HG03342 (cell line): ENCODE measurements around the gene NTRK2.

Source experiments
- ATAC-seq: cut with Tn5 transposase; IDR thresholded peaks from one replicate; pipeline ENCODE4 v1.9.1; 2021; ENCODE audit warnings: mild to moderate bottlenecking, moderate library complexity; ENCODE audit not compliant: unreplicated experiment

NTRK2 gene

DNA sequence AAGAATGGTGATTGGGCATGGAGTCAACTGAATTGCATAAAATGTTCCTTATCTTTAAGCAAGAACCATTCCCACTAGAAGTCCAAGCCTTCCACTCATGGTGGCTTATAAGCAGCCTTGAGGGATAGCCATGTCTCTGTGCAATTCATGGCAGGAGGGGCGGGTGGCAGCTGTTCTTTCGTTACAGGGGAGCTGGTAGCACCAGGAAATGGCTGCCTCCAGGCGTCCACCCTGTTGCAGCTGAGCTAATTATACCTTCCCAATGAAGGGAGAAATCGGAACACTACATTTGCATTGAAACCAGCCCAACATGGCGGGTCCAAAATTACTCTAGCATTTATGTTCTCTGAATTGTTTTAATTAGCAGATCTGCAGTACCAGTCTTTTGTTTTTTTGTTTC lies 289.8 kb downstream of the NTRK2 start:
- no peak for ATAC-seq

DNA sequence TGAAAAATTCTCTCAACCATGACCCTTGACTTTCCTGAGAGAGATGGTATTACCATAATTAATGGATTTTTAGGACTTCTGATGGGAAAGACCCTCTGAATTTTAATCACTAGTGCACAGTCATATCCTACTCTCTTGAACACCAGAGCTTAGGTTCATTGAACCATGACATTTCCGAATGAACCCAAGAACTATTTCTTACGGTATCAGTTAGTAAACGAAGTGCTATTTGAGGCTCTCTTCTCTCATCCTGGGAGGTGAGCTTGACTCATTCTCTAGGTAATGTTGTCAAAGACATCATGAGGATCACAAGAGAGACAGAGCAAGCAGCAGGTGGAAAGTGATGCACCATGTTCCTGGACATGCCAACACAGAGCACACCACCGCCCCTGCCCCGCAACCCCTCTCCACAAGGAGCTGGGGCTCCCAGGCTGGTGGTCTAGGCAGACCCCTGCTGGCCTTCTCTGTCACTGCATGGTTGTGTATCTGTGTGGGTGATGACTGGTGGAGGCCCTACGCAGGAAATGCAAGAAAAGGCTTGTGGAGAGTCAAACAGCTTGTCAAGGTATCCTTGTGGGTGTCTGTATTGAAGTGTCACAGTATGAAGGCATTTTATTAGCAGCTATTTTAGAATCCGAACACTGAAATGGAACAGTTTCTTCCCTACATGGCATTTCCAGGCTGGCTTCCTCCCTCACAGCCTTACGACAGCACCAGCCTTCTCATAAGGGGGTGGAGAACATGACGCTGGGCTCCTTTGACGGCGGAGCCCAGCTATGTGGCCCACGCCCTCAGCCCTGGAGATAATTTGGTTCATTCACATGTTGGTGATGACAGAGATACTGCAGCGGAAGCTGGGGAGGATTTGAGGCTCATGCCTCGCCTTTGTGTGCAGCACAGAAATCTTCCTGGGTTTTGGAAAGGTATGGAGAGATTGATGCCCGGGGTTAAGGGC lies 297.6 kb downstream of the NTRK2 start:
- no peak for ATAC-seq

DNA sequence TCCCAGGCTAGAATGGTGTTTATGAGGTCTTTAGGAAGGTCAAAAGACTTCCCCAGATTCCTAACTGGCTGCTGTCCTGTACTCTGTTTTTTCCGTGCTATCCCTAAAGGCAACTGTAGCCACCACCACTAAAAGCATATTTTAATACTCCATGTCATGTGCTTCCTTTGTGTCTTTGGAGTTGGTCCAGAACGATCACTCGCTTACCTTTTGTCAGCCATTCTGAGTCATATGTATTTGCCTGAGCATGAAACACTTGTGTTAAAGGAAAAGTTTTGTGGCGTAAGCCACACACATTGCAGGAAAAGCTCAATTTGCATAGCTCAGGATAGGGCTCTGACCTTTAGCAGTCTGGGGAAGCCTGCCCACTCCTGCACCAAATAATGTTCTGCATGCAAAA lies 299.6 kb downstream of the NTRK2 start:
- ATAC-seq, result no peak

DNA sequence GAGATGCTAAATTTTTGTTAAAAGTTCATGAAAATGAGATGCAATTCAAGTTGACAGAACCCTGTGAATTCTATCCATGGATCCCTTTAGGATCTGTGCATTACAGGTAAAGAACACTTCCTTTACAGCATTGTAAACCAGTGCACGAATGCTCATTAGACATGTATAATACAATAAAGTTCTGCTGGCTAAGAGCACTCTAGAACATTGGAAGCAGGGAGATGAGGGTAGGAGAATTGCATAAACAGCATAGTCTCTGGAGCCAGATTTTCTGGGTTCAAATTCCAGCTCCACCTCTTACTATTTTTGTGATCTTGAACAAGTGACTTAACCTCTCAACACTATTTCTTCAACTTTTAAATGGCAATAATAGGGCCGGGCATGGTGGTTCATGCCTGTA lies 300.2 kb downstream of the NTRK2 start:
- ATAC-seq, result no peak

DNA sequence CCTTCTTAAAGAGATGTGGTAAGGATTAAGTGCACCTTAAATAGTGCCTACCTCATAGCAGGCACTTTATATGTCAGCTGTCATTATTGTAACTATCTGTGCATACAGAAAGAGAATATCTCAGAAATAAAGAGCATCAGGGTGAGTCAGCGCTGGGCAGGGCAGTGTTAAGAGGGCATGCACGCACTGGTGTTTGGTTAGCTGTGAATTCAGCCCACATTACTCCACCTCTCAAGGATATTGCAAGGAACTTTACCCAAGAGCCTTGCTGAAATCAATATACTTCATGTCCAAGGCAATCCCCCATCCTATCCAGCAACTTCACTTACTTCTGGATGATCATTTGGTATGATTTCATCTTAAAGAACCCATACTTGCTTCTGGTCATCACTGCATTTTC lies 300.9 kb downstream of the NTRK2 start:
- ATAC-seq, result no peak

DNA sequence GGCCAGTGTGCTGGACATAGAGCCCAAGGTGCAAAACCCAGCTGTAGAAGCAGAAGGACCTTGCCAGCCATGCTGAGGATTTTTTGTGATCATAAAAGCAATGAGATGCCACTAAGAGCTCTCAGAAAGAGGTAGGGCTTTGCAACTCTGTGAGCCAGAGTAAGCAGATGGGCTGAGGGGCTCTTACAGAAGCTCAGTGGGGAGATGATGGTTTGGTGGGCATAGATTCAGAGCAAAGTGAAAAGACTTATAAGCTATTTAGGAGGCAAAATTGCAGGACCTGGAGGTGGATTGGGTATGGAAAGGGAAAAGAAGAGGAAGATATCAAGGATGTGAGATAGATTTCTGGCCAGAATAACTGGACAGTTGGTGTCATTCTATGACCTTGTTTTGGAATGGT lies 302.0 kb downstream of the NTRK2 start:
- ATAC-seq, result no peak

DNA sequence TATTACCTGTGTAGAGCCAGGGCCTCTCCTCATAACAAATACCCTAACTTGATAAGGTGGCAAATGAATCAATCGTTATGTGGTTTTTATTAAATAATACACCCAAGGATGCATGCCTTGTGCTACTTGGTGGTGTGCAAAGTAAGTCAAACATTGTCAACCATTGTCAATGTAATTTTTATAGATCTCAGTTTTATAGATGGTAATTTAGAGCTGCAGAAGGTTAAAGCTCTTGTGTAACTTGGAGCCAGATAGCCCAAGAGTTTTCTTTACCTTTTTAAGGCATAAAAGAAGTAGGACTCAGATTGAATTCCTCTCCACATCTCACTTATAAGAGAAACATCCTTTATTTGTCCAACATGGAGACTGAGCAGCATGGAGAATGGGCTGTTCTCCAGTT lies 304.7 kb downstream of the NTRK2 start:
- ATAC-seq, result no peak

DNA sequence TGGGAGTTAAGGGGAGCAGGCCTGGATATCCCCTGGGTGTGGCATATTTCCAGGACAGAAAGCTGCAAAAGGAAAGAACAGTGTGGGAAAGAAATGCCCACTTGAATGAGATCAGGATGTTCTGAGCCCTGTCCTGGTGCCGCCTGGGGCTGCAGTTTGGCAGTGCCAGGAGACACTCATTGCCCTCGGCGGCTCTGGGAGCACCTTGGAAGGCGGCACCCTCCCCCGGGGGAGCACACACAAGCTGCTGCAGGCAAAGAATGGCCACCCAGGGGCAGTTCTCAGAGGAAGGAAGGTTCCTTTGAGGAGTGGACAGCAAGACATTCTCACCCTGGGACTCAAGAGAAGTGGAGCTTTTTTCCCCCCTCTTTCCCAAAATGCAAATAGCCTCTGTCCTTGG lies 305.3 kb downstream of the NTRK2 start:
- ATAC-seq, result no peak

DNA sequence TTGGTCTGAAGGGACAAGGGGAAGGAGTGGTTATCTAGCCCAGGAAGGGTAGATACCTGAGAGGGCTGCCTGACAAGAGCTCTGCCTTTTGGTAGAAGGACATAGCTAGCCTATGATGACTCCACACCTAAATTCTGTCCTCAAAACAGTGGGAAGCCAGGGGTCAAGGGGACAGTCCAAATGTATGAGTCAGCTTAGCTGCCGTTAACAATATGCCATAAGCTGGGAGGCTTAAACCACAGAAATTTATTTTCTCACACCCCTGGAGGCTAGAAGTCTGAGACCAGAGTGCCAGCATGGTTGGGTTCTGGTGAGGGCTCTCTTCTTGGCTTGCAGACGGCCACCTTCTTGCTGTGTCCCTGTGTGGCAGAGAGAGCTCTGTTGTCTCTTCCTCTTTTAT lies 306.4 kb downstream of the NTRK2 start:
- no peak for ATAC-seq

DNA sequence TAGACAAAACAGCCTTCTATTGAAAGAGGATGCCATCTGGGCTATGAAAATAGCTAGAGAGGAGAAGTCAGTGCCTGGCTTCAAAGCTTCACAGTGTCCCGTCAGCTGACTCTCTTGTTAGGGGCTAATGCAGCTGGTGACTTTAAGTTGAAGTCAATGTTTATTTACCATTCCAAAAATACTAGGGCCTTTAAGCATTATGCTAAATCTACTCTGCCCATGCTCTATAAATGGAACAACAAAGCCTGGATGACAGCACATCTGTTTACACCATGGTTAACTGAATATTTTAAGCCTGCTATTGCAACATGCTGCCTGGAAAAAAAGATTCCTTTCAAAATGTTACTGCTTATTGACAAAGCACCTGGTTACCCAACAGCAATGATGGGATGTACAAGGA lies 309.1 kb downstream of the NTRK2 start:
- ATAC-seq, result no peak

DNA sequence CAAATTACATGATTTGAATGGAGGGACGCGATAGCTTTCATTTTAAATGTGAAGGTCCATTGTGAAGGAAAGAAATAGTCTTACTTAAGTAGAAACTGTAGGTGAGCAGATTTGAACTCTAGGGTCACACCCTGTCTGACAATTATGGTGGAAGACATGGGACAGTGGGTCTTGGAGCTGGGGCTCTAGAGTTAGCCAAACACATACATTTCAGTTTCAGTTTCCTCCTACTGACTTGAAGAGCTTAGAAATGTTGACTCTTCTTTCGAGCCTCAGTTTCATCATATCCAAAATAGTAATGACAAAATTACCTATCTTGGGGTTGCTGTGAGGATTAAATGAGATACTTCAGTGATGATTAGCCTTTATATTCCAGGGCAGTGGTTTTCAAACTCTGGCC lies 314.2 kb downstream of the NTRK2 start:
- ATAC-seq, result no peak

DNA sequence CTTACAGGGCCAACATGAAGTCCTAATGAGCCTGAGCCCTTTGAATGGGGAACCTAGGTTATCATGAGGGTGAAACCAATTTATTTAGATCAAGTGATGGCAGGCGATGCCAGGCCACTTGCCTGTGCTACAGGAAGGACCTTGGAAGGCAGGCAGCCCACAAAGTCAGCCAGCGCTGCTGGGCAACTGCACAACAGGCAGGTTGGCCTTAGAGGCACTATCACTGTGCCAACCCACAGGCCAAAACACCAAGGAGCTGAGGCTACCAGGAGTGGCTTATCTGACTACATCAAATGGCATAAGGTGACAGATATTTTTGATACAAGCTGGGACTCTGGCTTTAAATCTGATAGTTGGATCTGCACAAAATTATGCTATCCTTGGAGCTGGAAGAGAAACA lies 319.1 kb downstream of the NTRK2 start:
- no peak for ATAC-seq

DNA sequence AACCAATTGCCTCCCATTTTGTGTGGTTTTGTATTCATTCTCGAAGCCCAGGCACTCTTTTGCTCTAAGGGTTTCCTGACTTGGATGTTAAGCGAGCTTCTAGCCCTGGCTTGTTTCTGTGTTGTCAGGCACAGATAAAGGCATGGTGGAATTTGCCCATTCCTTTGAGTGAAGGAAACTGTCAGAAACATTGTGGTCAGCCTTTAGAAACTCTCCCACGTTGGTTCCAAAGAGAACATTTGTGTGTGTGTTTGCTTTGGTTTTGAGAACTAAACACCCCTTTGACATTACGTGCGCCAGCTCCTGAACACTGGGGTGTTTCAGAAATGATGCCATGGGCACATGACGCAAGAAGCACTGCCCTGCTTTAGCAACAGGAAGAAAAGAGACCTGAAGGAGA lies 320.9 kb downstream of the NTRK2 start:
- ATAC-seq, result no peak

DNA sequence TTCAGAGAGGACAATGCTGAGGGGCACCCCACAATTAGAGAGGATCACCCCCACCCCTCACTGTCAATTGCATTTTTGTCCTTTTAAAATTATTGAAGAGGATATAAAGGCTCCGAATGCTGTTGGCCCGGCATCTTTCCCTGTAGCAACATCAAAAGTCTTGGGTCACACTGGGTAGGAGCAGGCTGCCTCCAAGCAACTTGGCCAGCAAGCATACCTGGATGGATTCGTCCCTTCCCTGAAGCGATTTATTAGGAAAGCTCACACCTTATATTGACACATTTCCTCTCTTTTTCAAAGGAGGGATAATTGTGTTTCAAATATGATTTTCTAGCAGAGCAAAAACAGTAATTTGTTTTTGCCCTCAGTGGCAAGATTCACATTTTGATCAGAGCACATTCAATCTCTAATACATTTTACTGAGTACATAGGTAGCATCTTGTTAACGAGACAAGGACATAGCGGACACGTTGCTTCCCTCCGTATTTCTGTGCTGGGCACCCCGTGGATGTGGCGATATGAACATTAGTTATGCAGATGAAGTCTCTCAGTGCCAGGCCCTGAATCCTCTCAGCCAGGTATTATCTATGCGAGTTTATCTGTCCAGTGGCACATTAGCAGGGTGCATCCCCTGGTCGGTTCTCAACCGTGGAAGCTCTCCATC lies 321.5 kb downstream of the NTRK2 start:
- ATAC-seq, result no peak

DNA sequence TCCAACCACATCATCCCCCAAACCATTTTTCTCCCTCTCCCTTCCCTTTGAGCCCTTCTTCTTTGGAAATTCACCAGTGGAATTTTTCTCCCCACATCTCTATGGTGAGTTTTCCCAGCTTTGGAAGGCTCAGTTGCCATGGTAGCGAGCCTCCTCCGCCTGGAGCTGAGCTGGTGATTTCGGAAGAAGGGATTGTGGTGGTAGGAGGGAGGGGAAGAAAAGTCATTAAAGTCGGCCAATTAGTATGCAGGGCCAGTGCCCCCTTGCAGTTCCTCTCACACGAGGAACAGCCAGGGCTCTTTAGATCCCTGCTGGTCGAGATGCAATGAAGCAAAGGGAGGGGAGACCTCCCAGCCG lies 322.0 kb downstream of the NTRK2 start:
- ATAC-seq, result no peak

DNA sequence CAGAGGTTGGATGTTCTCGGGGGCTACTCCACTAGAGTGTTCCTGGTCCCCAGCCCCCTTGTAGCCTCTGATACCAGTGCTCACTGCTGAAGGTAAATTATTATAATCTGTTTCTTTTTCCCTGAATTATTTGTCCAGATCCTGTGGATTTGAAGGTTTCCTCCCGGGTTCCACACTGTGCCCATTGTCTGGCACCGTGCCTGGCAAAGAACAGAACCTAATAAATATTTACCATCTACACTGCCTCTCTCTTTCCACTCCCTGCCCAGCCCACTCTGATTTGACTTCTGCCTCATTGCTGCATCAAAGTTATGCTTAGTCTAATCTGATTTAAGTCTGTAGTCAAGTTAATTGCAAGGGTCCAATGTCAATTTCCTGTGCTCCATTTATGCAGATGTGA lies 322.9 kb downstream of the NTRK2 start:
- no peak for ATAC-seq

DNA sequence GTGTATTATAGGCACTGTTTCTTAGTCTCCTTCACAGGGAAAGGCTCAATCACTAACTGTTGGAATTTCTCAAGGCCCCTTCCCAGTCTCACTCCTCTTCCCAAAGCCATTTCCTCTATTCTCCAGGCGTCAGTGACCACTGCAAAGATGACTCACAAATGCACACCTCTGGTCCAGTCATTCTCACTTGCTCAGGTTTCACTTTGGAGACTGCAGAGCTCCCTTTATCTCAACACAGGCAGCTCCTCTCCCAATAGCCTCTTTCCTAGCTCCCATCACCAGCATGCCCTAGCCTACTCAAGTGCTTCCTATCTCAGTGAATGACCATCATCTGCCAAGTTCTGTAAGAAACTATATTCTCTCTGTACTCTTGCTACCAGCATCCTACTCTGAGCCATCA lies 323.6 kb downstream of the NTRK2 start:
- no peak for ATAC-seq

DNA sequence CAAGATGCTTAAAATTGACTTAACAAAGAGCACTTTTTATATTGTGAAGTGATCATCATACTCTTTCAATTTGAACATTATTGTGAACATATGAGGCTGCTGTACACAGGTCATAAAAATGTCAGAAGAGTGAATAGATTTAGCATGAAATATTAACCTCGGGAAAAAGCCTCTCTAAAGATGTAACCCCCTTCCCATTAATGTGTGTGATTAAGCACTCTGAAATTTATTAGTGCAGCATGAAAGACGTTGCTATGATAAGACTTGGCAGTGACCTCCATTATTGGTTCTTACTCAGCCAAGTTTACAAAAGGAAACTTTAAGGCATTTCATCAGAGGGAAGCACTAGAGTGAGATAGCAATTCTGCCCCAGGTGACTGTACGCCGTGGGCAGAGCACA lies 326.5 kb downstream of the NTRK2 start:
- no peak for ATAC-seq

DNA sequence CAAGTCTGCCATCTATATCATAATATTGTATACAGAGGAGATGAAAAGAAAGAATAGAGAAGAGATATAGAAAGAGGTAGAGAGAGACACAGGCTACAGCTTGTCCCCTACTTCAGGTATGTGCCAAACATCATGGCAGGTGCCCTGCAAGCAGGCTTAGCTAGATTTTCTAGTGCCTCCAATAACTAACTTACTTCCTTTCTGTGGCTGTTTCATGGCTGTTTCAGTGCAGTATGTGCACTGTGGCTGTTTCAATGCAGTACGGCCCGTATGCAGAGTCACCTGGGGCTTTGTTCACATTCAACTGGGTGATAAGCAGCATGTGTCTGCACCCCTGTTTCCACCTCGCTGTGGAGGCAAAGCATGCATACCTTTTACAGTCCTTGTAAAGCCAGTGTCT lies 327.2 kb downstream of the NTRK2 start:
- ATAC-seq, result no peak

DNA sequence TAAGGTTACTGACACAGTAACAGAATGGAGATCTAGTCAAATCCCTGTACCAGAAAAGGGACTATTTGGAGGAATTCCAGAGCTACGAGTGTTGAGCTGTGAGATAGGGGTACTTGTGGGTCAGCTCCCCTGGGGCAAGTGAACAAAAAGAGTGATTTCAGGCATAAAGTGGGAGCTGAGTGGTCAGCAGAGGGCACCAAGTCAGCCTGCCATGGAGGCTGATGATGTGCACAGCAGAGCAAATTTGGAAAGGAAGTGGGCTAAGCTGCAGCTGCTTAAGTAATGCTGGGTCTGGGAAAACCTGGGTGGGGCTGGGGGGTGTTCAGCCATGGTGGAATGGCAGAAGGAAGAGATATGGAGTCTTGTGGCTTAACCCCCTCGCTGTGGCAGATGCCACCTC lies 327.9 kb downstream of the NTRK2 start:
- no peak for ATAC-seq

DNA sequence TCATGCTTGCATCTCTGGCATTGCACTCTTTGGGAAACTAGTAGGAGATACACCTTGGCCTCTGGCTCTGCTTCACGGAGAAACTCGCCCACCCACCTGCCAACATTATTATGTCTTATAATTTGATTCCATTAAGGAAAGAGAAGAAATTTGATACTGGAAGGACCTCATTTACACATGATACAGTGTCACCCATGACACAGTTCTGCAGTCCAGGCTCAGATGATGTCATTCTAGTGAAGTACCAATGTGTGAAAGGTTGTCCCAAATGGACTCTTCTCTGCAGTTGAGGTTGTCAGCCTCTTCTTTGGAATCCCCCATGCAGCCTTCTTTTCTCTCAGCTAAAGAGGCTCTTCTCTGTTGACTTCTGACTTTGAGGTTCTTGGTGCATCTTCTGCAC lies 329.1 kb downstream of the NTRK2 start:
- ATAC-seq, result no peak

DNA sequence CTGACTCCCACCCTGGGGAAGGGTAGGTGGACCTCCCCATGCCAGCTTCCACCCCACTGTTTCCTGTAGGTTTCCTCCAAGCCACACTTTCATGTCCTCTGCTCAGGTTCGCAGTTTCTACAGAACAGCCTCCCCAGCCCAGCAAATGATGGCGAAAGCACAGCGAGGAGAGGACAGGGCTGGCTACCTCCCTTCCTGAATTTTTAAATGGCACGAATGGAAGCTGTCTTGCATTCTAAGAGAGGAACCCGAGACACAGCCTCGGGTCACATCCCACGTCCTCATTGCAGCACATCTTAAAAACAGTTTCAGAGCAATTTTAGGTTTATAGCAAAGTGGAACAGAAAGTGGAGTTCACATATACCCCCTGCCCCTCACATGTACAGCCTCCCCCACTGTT lies 330.3 kb downstream of the NTRK2 start:
- ATAC-seq, result no peak

DNA sequence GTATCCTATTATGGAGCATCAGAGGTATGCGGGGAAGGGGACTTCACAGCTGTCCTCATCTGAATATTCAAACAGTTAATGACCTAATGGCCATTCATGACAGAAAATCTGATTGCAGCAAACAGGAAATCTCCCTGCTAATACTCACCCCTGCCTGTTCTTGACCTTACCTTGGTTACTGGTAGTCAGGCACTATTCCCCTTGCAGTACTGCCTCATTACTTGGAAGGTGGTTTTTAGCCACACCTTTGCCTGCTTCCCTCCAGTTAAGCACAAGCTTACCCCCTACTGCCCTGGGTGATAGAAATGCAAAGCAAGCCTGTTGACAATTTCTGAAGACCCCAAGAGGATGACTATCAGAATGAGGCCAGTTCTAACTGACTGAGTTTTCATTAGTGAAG lies 332.4 kb downstream of the NTRK2 start:
- ATAC-seq, result no peak
